ENCODE results near the gene CENPV.
"Not testable (repeated sequence)": the region's sequence is repeated elsewhere in the genome, so short reads cannot be mapped to it uniquely, and the experiment has no call there.

CENPV gene

GRCh38 chr17:16391451-16391850, 38.2 kb upstream of the CENPV start:
- Histone ChIP-seq H3K9me3 (ENCODE audit: control insufficient read depth, insufficient read depth, low read length) (no peaks in the 10 kb centered on the region), H3F3A (ENCODE audit: control insufficient read depth, insufficient read depth) (no peaks in the 10 kb centered on the region; the same call in 1 of the 2 replicates), H3K79me2 (ENCODE audit: control insufficient read depth, low read length) (no peaks in the 10 kb centered on the region), H3K27me3 (ENCODE audit: control insufficient read depth, low read length) (no peaks in the 10 kb centered on the region; the same call in 1 of the 2 replicates), H3K4me2 (ENCODE audit: low read length) (no peak overlapping the region), H3K27ac (ENCODE audit: low read depth, low read length) (no peak overlapping the region), H3K4me1 (ENCODE audit: control insufficient read depth, low read length) (peaks cover 7% of the 10 kb centered on the region), H4K20me1 (ENCODE audit: control insufficient read depth, insufficient read depth, low read depth, low read length) (no peaks in the 10 kb centered on the region), H3K4me3 (ENCODE audit: low read length) (no peak overlapping the region), H3K36me3 (ENCODE audit: control insufficient read depth, low read length) (no peaks in the 10 kb centered on the region), H3K9me2 (replicated peaks; ENCODE audit: control insufficient read depth, low read length) (no peaks in the 10 kb centered on the region)
- no peak for TF ChIP-seq EZH2phosphoT487 (IDR thresholded peaks at IDR 0.05; ENCODE audit: borderline replicate concordance, low read length)
- TF ChIP-seq CTCF (IDR thresholded peaks at IDR 0.05; ENCODE audit: low read depth, low read length, poor library complexity, severe bottlenecking) = no peak

GRCh38 chr17:16386126-16386507, 32.8 kb upstream of the CENPV start:
- H4K20me1 ChIP-seq (ENCODE audit: control insufficient read depth, insufficient read depth, low read depth, low read length); H3K9me3 ChIP-seq (ENCODE audit: control insufficient read depth, insufficient read depth, low read length); H3K9me2 ChIP-seq (replicated peaks; ENCODE audit: control insufficient read depth, low read length); H3K27me3 ChIP-seq (ENCODE audit: control insufficient read depth, low read length): not testable (repeated sequence)
- Histone ChIP-seq H3K4me3 (ENCODE audit: low read length) (peak overlapping the region; percentile 74), H3K79me2 (ENCODE audit: control insufficient read depth, low read length) (peaks cover 25% of the 10 kb centered on the region), H3F3A (ENCODE audit: control insufficient read depth, insufficient read depth) (peaks cover 27% of the 10 kb centered on the region), H3K27ac (ENCODE audit: low read depth, low read length) (peak overlapping the region; percentile 42; the same call in 1 of the 2 replicates), H3K4me1 (ENCODE audit: control insufficient read depth, low read length) (peaks cover 42% of the 10 kb centered on the region), H3K36me3 (ENCODE audit: control insufficient read depth, low read length) (peaks cover 32% of the 10 kb centered on the region), H3K4me2 (ENCODE audit: low read length) (peak overlapping the region; percentile 83)

- H3K27ac ChIP-seq (ENCODE audit: low read depth, low read length) = peak overlapping the region; percentile 20
- peaks cover 6% of the 10 kb centered on the region for H4K20me1 ChIP-seq (ENCODE audit: control insufficient read depth, insufficient read depth, low read depth, low read length)
Observed at GRCh38 chr17:16384557-16384956, 31.3 kb upstream of the CENPV start.

More at GRCh38 chr17:16384557-16384956, 31.3 kb upstream of the CENPV start:
- Histone ChIP-seq H3K4me1 (ENCODE audit: control insufficient read depth, low read length) (peaks cover 50% of the 10 kb centered on the region), H3K4me2 (ENCODE audit: low read length) (peak overlapping the region; percentile 28), H3K9me3 (ENCODE audit: control insufficient read depth, insufficient read depth, low read length) (no peaks in the 10 kb centered on the region), H3K4me3 (ENCODE audit: low read length) (no peak overlapping the region), H3F3A (ENCODE audit: control insufficient read depth, insufficient read depth) (peaks cover 27% of the 10 kb centered on the region), H3K27me3 (ENCODE audit: control insufficient read depth, low read length) (no peaks in the 10 kb centered on the region; the same call in 1 of the 2 replicates), H3K36me3 (ENCODE audit: control insufficient read depth, low read length) (peaks cover 32% of the 10 kb centered on the region), H3K79me2 (ENCODE audit: control insufficient read depth, low read length) (peaks cover 27% of the 10 kb centered on the region), H3K9me2 (replicated peaks; ENCODE audit: control insufficient read depth, low read length) (no peaks in the 10 kb centered on the region)
- TF ChIP-seq CTCF (IDR thresholded peaks at IDR 0.05; ENCODE audit: low read depth, low read length, poor library complexity, severe bottlenecking) (no peak), EZH2phosphoT487 (IDR thresholded peaks at IDR 0.05; ENCODE audit: borderline replicate concordance, low read length) (no peak)
